ENCODE measurements around the gene RNF175.

DNA sequence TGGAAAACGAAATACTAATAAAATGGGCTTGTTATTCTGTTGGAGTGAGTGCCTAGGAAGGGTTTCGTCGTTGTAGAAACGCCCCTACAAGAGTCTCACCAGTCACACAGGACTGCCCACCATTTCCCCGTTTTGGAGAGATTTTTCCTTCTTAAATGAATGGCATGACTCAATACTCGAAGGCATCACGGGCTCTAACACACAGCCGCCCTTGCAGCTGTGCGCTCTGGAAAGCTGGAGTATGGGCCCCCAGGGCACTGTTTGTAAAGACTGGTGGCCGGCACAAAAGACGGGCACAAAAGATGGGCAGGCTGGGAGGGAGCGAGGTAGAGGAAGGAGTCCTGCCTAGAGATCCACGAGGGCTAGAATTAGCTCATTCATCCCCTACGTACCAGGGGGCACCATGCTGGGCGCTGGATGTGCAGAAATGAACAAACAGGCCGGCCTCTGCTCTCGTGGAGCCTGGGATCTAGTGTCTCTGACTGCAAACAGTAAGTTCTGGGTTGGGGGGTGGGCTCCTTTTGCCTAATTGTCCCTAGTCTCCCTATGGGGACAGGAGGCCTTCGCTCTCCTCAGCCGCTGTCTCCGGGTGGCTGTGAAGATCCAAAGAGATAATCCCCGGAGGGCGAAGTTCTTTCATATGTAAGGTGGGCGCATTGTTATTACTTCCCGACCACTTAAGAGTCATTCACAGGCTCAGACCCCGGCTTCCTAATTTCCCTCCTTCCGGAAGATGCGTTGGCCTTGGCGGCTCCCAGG, 30.1 kb upstream of the RNF175 start:
- TF ChIP-seq, protein P1, sequence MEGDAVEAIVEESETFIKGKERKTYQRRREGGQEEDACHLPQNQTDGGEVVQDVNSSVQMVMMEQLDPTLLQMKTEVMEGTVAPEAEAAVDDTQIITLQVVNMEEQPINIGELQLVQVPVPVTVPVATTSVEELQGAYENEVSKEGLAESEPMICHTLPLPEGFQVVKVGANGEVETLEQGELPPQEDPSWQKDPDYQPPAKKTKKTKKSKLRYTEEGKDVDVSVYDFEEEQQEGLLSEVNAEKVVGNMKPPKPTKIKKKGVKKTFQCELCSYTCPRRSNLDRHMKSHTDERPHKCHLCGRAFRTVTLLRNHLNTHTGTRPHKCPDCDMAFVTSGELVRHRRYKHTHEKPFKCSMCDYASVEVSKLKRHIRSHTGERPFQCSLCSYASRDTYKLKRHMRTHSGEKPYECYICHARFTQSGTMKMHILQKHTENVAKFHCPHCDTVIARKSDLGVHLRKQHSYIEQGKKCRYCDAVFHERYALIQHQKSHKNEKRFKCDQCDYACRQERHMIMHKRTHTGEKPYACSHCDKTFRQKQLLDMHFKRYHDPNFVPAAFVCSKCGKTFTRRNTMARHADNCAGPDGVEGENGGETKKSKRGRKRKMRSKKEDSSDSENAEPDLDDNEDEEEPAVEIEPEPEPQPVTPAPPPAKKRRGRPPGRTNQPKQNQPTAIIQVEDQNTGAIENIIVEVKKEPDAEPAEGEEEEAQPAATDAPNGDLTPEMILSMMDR (IDR thresholded peaks at IDR 0.05; ENCODE audit: insufficient read depth, low read length, poor library complexity, severe bottlenecking) = no peak
- no peak for TF ChIP-seq EZH2phosphoT487 (conservative IDR thresholded peaks at IDR 0.05; ENCODE audit: low read length)

All from SU-DHL-6 (cell line).